Naive thymus-derived CD4-positive, alpha-beta T cell (primary cell): ENCODE data around the gene UQCRHL. TPM values are rescaled to one million over a fixed set of nuclear protein-coding genes. Genes with fewer than 3 reads are reported as not detected.
"Not testable (repeated sequence)": the region's sequence is repeated elsewhere in the genome, so short reads cannot be mapped to it uniquely, and the experiment has no call there.

ENCODE experiments used
- ATAC-seq: fragments of 150-1000 bp; cut with Tn5 transposase; 2 replicates; pipeline ENCODE4 v1.10.0; 2021; ENCODE audit warnings: mild to moderate bottlenecking, moderate library complexity
- CTCF ChIA-PET: fragments of 350-600 bp; sonication (Branson Sonifier 250); formaldehyde crosslinking; loops from one replicate; lab custom pipeline; 2021; ENCODE audit warnings: antibody characterized with exemption; lab: Charles Lee
- POLR2A ChIA-PET: fragments of 350-600 bp; sonication (Branson Sonifier 250); formaldehyde crosslinking; loops from one replicate; lab custom pipeline; 2021; ENCODE audit warnings: antibody characterized with exemption, inconsistent platforms; lab: Charles Lee
- DNase-seq, 9 donors: peaks; one replicate each; pipeline versions ENCODE4 v3.0.0 to v3.0.0-alpha.2; 2020 to 2022; ENCODE audit warnings: mixed read lengths in 1 of 9
- H3K27ac ChIP-seq: one replicate; pipeline ENCODE4 v1.7.0; 2013; ENCODE audit warnings: mild to moderate bottlenecking, low read depth, low read length, moderate library complexity
- H3K27me3 ChIP-seq, 2 donors: one replicate each; pipeline ENCODE4 v1.7.0; 2013; ENCODE audit warnings: low read length in 2 of 2, mild to moderate bottlenecking in 2 of 2, moderate library complexity in 2 of 2; ENCODE audit not compliant: control insufficient read depth in 2 of 2, insufficient read depth in 2 of 2
- H3K36me3 ChIP-seq, 3 experiments: 1 replicate in 2 of 3; 2 replicates in 1 of 3; pipeline ENCODE4 v1.7.0; 2013; ENCODE audit warnings: low read length in 3 of 3, mild to moderate bottlenecking in 3 of 3, moderate library complexity in 1 of 3; ENCODE audit not compliant: insufficient read depth in 3 of 3, control insufficient read depth in 2 of 3
- H3K4me1 ChIP-seq, 2 donors: one replicate each; pipeline ENCODE4 v1.7.0; 2013; ENCODE audit warnings: low read length in 2 of 2, mild to moderate bottlenecking in 2 of 2, moderate library complexity in 1 of 2; ENCODE audit not compliant: control insufficient read depth in 2 of 2, insufficient read depth in 2 of 2
- H3K4me3 ChIP-seq: 2 replicates; pipeline ENCODE4 v1.7.0; 2013; ENCODE audit warnings: mild to moderate bottlenecking, low read length
- H3K9me3 ChIP-seq, 3 experiments: 1 replicate in 2 of 3; 2 replicates in 1 of 3; pipeline ENCODE4 v1.7.0; 2013; ENCODE audit warnings: low read length in 3 of 3; ENCODE audit not compliant: control insufficient read depth in 2 of 3
- H3K27ac Mint-ChIP-seq, 9 donors: one replicate each; pipeline ENCODE4 v1.8.0; 2020 to 2022; ENCODE audit warnings: mixed read lengths in 9 of 9, mild to moderate bottlenecking in 8 of 9, moderate library complexity in 5 of 9, inconsistent platforms in 2 of 9
- H3K27me3 Mint-ChIP-seq, 5 donors: one replicate each; pipeline ENCODE4 v1.8.0; 2021 to 2022; ENCODE audit warnings: mixed read lengths in 5 of 5, mild to moderate bottlenecking in 1 of 5
- H3K36me3 Mint-ChIP-seq, 5 donors: one replicate each; pipeline ENCODE4 v1.8.0; 2020 to 2022; ENCODE audit warnings: mixed read lengths in 5 of 5, mild to moderate bottlenecking in 3 of 5, inconsistent platforms in 1 of 5
- H3K4me1 Mint-ChIP-seq, 7 donors: one replicate each; pipeline ENCODE4 v1.8.0; 2020 to 2022; ENCODE audit warnings: mixed read lengths in 7 of 7, mild to moderate bottlenecking in 3 of 7, inconsistent platforms in 1 of 7
- H3K4me3 Mint-ChIP-seq, 10 donors: one replicate each; pipeline ENCODE4 v1.8.0; 2020 to 2022; ENCODE audit warnings: mild to moderate bottlenecking in 10 of 10, mixed read lengths in 10 of 10, moderate library complexity in 6 of 10, inconsistent platforms in 2 of 10
- H3K9me3 Mint-ChIP-seq, 11 donors: one replicate each; pipeline ENCODE4 v1.8.0; 2020 to 2022; ENCODE audit warnings: mixed read lengths in 11 of 11, mild to moderate bottlenecking in 4 of 11, inconsistent platforms in 1 of 11, moderate library complexity in 1 of 11
- intact Hi-C, 2 donors: fragments of 100-400 bp; cut with micrococcal nuclease; formaldehyde crosslinking; loops; one replicate each; pipeline ENCODE4 v1.15.1; 2023
- polyA plus RNA-seq, 2 donors: library from polyadenylated mRNA; unstranded; fragments of 300-500 nt; fragmentation: Illumina TruSeq; gene quantifications; one replicate each; pipeline ENCODE4 v1.2.3, GENCODE V29; 2021
- total RNA-seq, 6 experiments: library from RNA in 5 of 6; stranded (reverse) in 5 of 6; gene quantifications; 1 replicate in 5 of 6; 2 replicates in 1 of 6; pipeline ENCODE4 v1.2.3 and lab custom pipeline; 2021 to 2026

UQCRHL gene
- 1 to 10 TPM in 3 of 5 experiments, under 1 TPM in 2; 0.69 to 1.9 (median 1.4) TPM for total RNA-seq
- 1 to 10 TPM in 1 of 2 donors, under 1 TPM in 1; 0.43 to 1.1 TPM for polyA plus RNA-seq
- total RNA-seq (lab: John Stamatoyannopoulos, UW): 5.2 reads per million, percentile 25 among the genes with 10 or more reads in this experiment

- POLR2A ChIA-PET, H3K36me3 ChIP-seq, H3K4me1 ChIP-seq, H3K9me3 ChIP-seq, H3K27ac ChIP-seq, H3K9me3 Mint-ChIP-seq, H3K4me3 Mint-ChIP-seq, DNase-seq, H3K27me3 ChIP-seq, H3K4me1 Mint-ChIP-seq, H3K36me3 Mint-ChIP-seq, H3K27me3 Mint-ChIP-seq, H3K4me3 ChIP-seq, ATAC-seq, intact Hi-C loops: not testable (repeated sequence)
- CTCF ChIA-PET: interaction anchor here (0.7 kb wide), 1 partner anchor 269 kb away, joined by 4 read pairs; no protein-coding TSS in a partner anchor
- H3K27ac Mint-ChIP-seq: peak within 1 kb of the TSS in 1 of 9 donors; percentile 46
These were observed at the start of gene UQCRHL for GRCh38 chr1:15807549-15807948. TSS of gene UQCRHL (minus strand) at chr1:15807649. CDS start at chr1:15807649, 0 bp downstream.

GRCh38 chr1:15856888-15857287 lies 49.4 kb upstream of the UQCRHL start:
- ChIA-PET POLR2A (interaction anchor here (0.6 kb wide), 1 partner anchor 657 kb away, joined by 5 read pairs; the partner anchor contains the start of gene RNU1-1), CTCF (no interaction called here)
- ATAC-seq (no peak), DNase-seq (no peak)
- Mint-ChIP-seq H3K4me1 (peaks cover 8 to 73% (median 32%) of the 10 kb centered on the region in 7 donors), H3K27me3 (no peaks in the 10 kb centered on the region), H3K36me3 (peaks cover 0 to 5% (median 0%) of the 10 kb centered on the region in 5 donors), H3K27ac (peak overlapping the region in 3 of 9 donors; percentile 23 to 38 (median 25)), H3K9me3 (no peaks in the 10 kb centered on the region), H3K4me3 (peak overlapping the region in 3 of 10 donors; percentile 9 to 19 (median 13))
- Histone ChIP-seq H3K27ac (no peak overlapping the region), H3K36me3 (no peaks in the 10 kb centered on the region), H3K27me3 (no peaks in the 10 kb centered on the region), H3K4me3 (no peak overlapping the region), H3K4me1 (peaks cover 0 to 4% of the 10 kb centered on the region in 2 donors), H3K9me3 (no peaks in the 10 kb centered on the region)
- intact Hi-C loops: no loop called here

- H3K9me3 ChIP-seq: no peaks in the 10 kb centered on the region
- H3K36me3 ChIP-seq: no peaks in the 10 kb centered on the region
- POLR2A ChIA-PET: interaction anchor here (0.6 to 11.0 kb wide), 2 partner anchors 20 to 33 kb away, joined by 3 to 227 read pairs; no protein-coding TSS in a partner anchor
- Mint-ChIP-seq H3K4me1 (peaks cover 17 to 70% (median 47%) of the 10 kb centered on the region in 7 donors), H3K27me3 (no peaks in the 10 kb centered on the region), H3K9me3 (no peaks in the 10 kb centered on the region), H3K36me3 (no peaks in the 10 kb centered on the region), H3K4me3 (peak overlapping the region in 1 of 10 donors; percentile 89), H3K27ac (peak overlapping the region in 1 of 9 donors; percentile 32)
- no peak for DNase-seq
- intact Hi-C loops: no loop called here
- H3K4me3 ChIP-seq: no peak overlapping the region
- ATAC-seq: no peak
- no peaks in the 10 kb centered on the region for H3K27me3 ChIP-seq
- peaks cover 11 to 12% of the 10 kb centered on the region in 2 donors for H3K4me1 ChIP-seq
- CTCF ChIA-PET: no interaction called here
- H3K27ac ChIP-seq: no peak overlapping the region
These were observed 45.4 kb upstream of the UQCRHL start for GRCh38 chr1:15852828-15853302.

- peaks cover 11 to 12% of the 10 kb centered on the region in 2 donors for H3K4me1 ChIP-seq
- no peaks in the 10 kb centered on the region for H3K27me3 ChIP-seq
- Mint-ChIP-seq H3K27ac (no peak overlapping the region), H3K36me3 (no peaks in the 10 kb centered on the region), H3K4me3 (peak overlapping the region in 6 of 10 donors; percentile 19 to 98 (median 60)), H3K4me1 (peaks cover 17 to 67% (median 47%) of the 10 kb centered on the region in 7 donors), H3K9me3 (no peaks in the 10 kb centered on the region), H3K27me3 (no peaks in the 10 kb centered on the region)
- H3K9me3 ChIP-seq: no peaks in the 10 kb centered on the region
- intact Hi-C loops: no loop called here
- H3K27ac ChIP-seq: no peak overlapping the region
- ChIA-PET CTCF (interaction anchor here (0.6 kb wide), 1 partner anchor 317 kb away, joined by 3 read pairs; no protein-coding TSS in a partner anchor), POLR2A (interaction anchor here (0.6 to 11.0 kb wide), 3 partner anchors 14 to 33 kb away, joined by 3 to 227 read pairs (median 9); no protein-coding TSS in a partner anchor)
- ATAC-seq (no peak), DNase-seq (no peak)
- H3K36me3 ChIP-seq: no peaks in the 10 kb centered on the region
- no peak overlapping the region for H3K4me3 ChIP-seq
These were observed 44.8 kb upstream of the UQCRHL start for GRCh38 chr1:15852036-15852827.

GRCh38 chr1:15851210-15852035 lies 44.0 kb upstream of the UQCRHL start:
- ChIA-PET CTCF (interaction anchor here (0.6 kb wide), 1 partner anchor 318 kb away, joined by 3 read pairs; no protein-coding TSS in a partner anchor), POLR2A (interaction anchor here (1.0 to 11.0 kb wide), 3 partner anchors 14 to 125 kb away, joined by 3 to 227 read pairs (median 9); partner anchors contain the start of gene ZBTB17)
- Mint-ChIP-seq H3K36me3 (no peaks in the 10 kb centered on the region), H3K4me1 (peaks cover 17 to 67% (median 46%) of the 10 kb centered on the region in 7 donors), H3K9me3 (no peaks in the 10 kb centered on the region), H3K4me3 (peak overlapping the region; percentile 37 to 98 (median 58)), H3K27me3 (no peaks in the 10 kb centered on the region), H3K27ac (peak overlapping the region in 6 of 9 donors; percentile 16 to 67 (median 55))
- ATAC-seq: no peak
- H3K36me3 ChIP-seq: no peaks in the 10 kb centered on the region
- no peaks in the 10 kb centered on the region for H3K9me3 ChIP-seq
- H3K27me3 ChIP-seq: no peaks in the 10 kb centered on the region
- peaks cover 16 to 20% of the 10 kb centered on the region in 2 donors for H3K4me1 ChIP-seq
- DNase-seq: no peak
- intact Hi-C loops: no loop called here
- no peak overlapping the region for H3K4me3 ChIP-seq
- no peak overlapping the region for H3K27ac ChIP-seq
